CD14-positive monocyte (primary cell): ENCODE results near the gene TANGO6. TPM values are rescaled to one million over a fixed set of nuclear protein-coding genes. Genes with fewer than 3 reads are reported as not detected.

Experiments
- DNase-seq, 3 donors: peaks; one replicate each; pipeline ENCODE4 v3.0.0-alpha.2; 2011 to 2022
- H2AFZ ChIP-seq: 2 replicates; pipeline ENCODE4 v1.6.0; 2012; ENCODE audit warnings: mild to moderate bottlenecking, low read depth, low read length, inconsistent platforms; ENCODE audit not compliant: insufficient read depth, poor library complexity, severe bottlenecking
- H3K27ac ChIP-seq, 2 donors: 1 replicate in 1 of 2; 2 replicates in 1 of 2; pipeline ENCODE4 v1.5.1; 2012 to 2013; ENCODE audit warnings: low read length in 2 of 2, control low read depth in 1 of 2, inconsistent platforms in 1 of 2, low read depth in 1 of 2, mild to moderate bottlenecking in 1 of 2
- H3K27me3 ChIP-seq, 2 donors: one replicate each; pipeline versions ENCODE4 v1.6.0 to v1.6.1; 2011 to 2013; ENCODE audit warnings: low read length in 2 of 2; ENCODE audit not compliant: control insufficient read depth in 2 of 2, insufficient read depth in 2 of 2
- H3K36me3 ChIP-seq, 2 donors: replicated peaks in 1 of 2; 1 replicate in 1 of 2; 2 replicates in 1 of 2; pipeline versions ENCODE4 v1.5.1 to v1.6.1; 2012 to 2013; ENCODE audit warnings: low read length in 2 of 2, control low read depth in 1 of 2, inconsistent platforms in 1 of 2, mild to moderate bottlenecking in 1 of 2; ENCODE audit not compliant: insufficient read depth in 2 of 2, control insufficient read depth in 1 of 2
- H3K4me1 ChIP-seq, 2 donors: 1 replicate in 1 of 2; 2 replicates in 1 of 2; pipeline versions ENCODE4 v1.5.1 to v1.6.1; 2012 to 2013; ENCODE audit warnings: low read length in 2 of 2, control low read depth in 1 of 2, inconsistent platforms in 1 of 2, mild to moderate bottlenecking in 1 of 2, moderate library complexity in 1 of 2; ENCODE audit not compliant: insufficient read depth in 2 of 2, control insufficient read depth in 1 of 2
- H3K4me2 ChIP-seq: replicated peaks from 2 replicates; pipeline ENCODE3; 2012; ENCODE audit warnings: low read length, moderate library complexity, mild to moderate bottlenecking; ENCODE audit not compliant: poor library complexity, severe bottlenecking; ENCODE audit errors: extremely low read depth
- H3K4me3 ChIP-seq, 3 experiments: fragments of 200-600 bp in 1 of 3; sonication (generic) in 1 of 3; replicated peaks in 1 of 3; 1 replicate in 2 of 3; 2 replicates in 1 of 3; pipeline ENCODE4 v1.5.1; 2011 to 2013; ENCODE audit warnings: low read length in 3 of 3, mild to moderate bottlenecking in 3 of 3, control low read depth in 2 of 3, low read depth in 2 of 3, inconsistent platforms in 1 of 3, moderate library complexity in 1 of 3
- H3K79me2 ChIP-seq: 2 replicates; pipeline ENCODE4 v1.6.0; 2012; ENCODE audit warnings: mild to moderate bottlenecking, control low read depth, inconsistent platforms, low read length, moderate library complexity; ENCODE audit not compliant: insufficient read depth
- H3K9ac ChIP-seq: 2 replicates; pipeline ENCODE4 v1.6.0; 2017; ENCODE audit warnings: low read length, mild to moderate bottlenecking; ENCODE audit not compliant: insufficient read depth, poor library complexity, severe bottlenecking
- H3K9me3 ChIP-seq, 2 donors: replicated peaks in 1 of 2; 1 replicate in 1 of 2; 2 replicates in 1 of 2; pipeline versions ENCODE4 v1.5.1 to v1.6.1; 2012 to 2013; ENCODE audit warnings: low read length in 2 of 2, control low read depth in 1 of 2; ENCODE audit not compliant: control insufficient read depth in 1 of 2, insufficient read depth in 1 of 2
- H4K20me1 ChIP-seq: 2 replicates; pipeline ENCODE4 v1.6.0; 2012; ENCODE audit warnings: mild to moderate bottlenecking, low read length, control low read depth, moderate library complexity; ENCODE audit not compliant: insufficient read depth
- H3K27ac Mint-ChIP-seq, 7 donors: one replicate each; pipeline ENCODE4 v1.8.0; 2020; ENCODE audit warnings: mild to moderate bottlenecking in 7 of 7, mixed read lengths in 7 of 7, moderate library complexity in 6 of 7, inconsistent platforms in 2 of 7
- H3K27me3 Mint-ChIP-seq, 3 donors: one replicate each; pipeline ENCODE4 v1.8.0; 2021 to 2022; ENCODE audit warnings: low read depth in 3 of 3, mild to moderate bottlenecking in 3 of 3, mixed read lengths in 3 of 3, moderate library complexity in 3 of 3, inconsistent platforms in 1 of 3
- H3K36me3 Mint-ChIP-seq, 2 donors: one replicate each; pipeline ENCODE4 v1.8.0; 2020; ENCODE audit warnings: mixed read lengths in 2 of 2, inconsistent platforms in 1 of 2, mild to moderate bottlenecking in 1 of 2
- H3K4me1 Mint-ChIP-seq: one replicate; pipeline ENCODE4 v1.8.0; 2020; ENCODE audit warnings: mild to moderate bottlenecking, mixed read lengths
- H3K4me3 Mint-ChIP-seq, 2 donors: one replicate each; pipeline ENCODE4 v1.8.0; 2020; ENCODE audit warnings: mild to moderate bottlenecking in 2 of 2, mixed read lengths in 2 of 2, moderate library complexity in 1 of 2
- H3K9me3 Mint-ChIP-seq, 7 donors: one replicate each; pipeline ENCODE4 v1.8.0; 2020 to 2022; ENCODE audit warnings: mixed read lengths in 7 of 7, mild to moderate bottlenecking in 6 of 7, moderate library complexity in 6 of 7, inconsistent platforms in 2 of 7
- WGBS: methylation state at CpG from one replicate; pipeline ENCODE4 v1.1.5; 2013; ENCODE audit warnings: missing lambda C conversion rate; ENCODE audit not compliant: insufficient coverage; 5-methylcytosine and 5-hydroxymethylcytosine counted together
- intact Hi-C, 2 donors: fragments of 100-400 bp; cut with micrococcal nuclease; formaldehyde crosslinking; loops; one replicate each; pipeline versions ENCODE4 v1.15.0 to v1.15.1; 2023
- polyA plus RNA-seq, 3 donors: library from polyadenylated mRNA; depleted of rRNA in 1 of 3; unstranded in 2 of 3; stranded (reverse) in 1 of 3; fragments of 300-500 nt in 2 of 3; fragments of >200 nt in 1 of 3; fragmentation: Illumina TruSeq in 2 of 3; gene quantifications; 1 replicate in 2 of 3; 2 replicates in 1 of 3; pipeline ENCODE4 v1.2.3, GENCODE V29; 2012 to 2021
- TF ChIP-seq, protein P1 (sequence below): fragments of 200-600 bp; IDR thresholded peaks from one replicate; pipeline ENCODE4 v1.8.0; 2022; ENCODE audit warnings: antibody characterized with exemption, mild to moderate bottlenecking

The TANGO6 gene
- polyA plus RNA-seq, 3 donors: 6.5 to 8.1 (median 7.3) TPM

DNA sequence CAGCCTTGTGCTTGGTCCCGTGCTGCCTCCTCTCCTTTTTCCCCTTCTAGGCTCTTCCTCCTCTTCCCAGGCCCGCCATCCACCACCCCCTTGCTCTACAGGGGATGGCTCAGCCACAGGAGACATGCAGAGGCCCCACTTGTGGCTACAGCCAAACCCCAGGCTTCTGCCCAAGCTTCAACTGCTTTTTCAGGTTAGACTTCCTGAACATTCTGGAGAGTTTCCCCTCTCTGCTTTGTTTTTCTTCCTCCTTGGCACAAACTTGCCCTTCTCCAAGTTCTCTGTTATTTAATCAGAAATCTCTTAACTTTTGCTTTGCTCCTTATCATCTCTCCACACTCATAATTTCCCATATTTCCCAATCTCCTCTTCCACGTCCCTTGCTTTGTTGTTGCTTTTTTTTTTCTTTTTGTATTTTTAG, 243.8 kb downstream of the TANGO6 start:
- 0% methylated on average over 2 of the region's 3 CpGs for whole genome bisulfite sequencing
- no peak overlapping the region for H3K4me3 Mint-ChIP-seq
- H3K9me3 Mint-ChIP-seq: peaks cover 0 to 5% (median 0%) of the 10 kb centered on the region in 7 donors
- DNase-seq: no peak
- peaks cover 19 to 32% of the 10 kb centered on the region in 2 donors for H3K36me3 Mint-ChIP-seq
- H3K27ac Mint-ChIP-seq: peak overlapping the region in 1 of 7 donors; percentile 72
- H3K4me1 Mint-ChIP-seq: peaks cover 24% of the 10 kb centered on the region
- H3K27me3 ChIP-seq: no peaks in the 10 kb centered on the region
- no peak overlapping the region for H3K27ac ChIP-seq
- no peak overlapping the region for H3K4me3 ChIP-seq
- H3K4me1 ChIP-seq: peaks cover 9 to 11% of the 10 kb centered on the region in 2 donors
- H3K79me2 ChIP-seq: no peaks in the 10 kb centered on the region
- no peak overlapping the region for H3K4me2 ChIP-seq
- H3K9ac ChIP-seq: no peak overlapping the region
- no peak overlapping the region for H2AFZ ChIP-seq
- intact Hi-C loops: no loop called here
- H4K20me1 ChIP-seq: no peaks in the 10 kb centered on the region
- TF ChIP-seq, protein P1, sequence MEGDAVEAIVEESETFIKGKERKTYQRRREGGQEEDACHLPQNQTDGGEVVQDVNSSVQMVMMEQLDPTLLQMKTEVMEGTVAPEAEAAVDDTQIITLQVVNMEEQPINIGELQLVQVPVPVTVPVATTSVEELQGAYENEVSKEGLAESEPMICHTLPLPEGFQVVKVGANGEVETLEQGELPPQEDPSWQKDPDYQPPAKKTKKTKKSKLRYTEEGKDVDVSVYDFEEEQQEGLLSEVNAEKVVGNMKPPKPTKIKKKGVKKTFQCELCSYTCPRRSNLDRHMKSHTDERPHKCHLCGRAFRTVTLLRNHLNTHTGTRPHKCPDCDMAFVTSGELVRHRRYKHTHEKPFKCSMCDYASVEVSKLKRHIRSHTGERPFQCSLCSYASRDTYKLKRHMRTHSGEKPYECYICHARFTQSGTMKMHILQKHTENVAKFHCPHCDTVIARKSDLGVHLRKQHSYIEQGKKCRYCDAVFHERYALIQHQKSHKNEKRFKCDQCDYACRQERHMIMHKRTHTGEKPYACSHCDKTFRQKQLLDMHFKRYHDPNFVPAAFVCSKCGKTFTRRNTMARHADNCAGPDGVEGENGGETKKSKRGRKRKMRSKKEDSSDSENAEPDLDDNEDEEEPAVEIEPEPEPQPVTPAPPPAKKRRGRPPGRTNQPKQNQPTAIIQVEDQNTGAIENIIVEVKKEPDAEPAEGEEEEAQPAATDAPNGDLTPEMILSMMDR: no peak
- H3K27me3 Mint-ChIP-seq: peaks cover 0 to 2% (median 0%) of the 10 kb centered on the region in 3 donors
- no peaks in the 10 kb centered on the region for H3K9me3 ChIP-seq
- H3K36me3 ChIP-seq: peaks cover 14 to 26% of the 10 kb centered on the region in 2 donors

DNA sequence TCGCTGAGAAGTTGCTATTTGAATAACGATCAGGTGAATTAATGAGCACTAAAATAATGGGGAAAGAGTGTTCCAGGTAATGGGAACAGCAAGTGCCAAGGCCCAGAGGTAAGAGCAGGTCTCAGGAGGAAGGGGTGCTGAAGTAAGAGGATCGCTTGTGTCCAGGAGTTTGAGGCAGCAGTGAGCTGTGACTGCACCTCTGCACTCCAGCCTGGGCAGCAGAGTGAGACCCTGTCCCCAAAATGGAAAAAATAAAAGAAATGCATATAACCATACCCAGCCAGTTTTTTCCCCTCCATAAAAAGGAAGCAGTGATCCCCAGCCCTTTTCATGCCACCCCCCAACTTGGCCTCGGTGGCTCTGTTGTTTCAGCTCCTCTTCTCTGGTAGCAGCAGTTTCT, 245.4 kb downstream of the TANGO6 start:
- Histone ChIP-seq H2AFZ (no peak overlapping the region), H3K79me2 (no peaks in the 10 kb centered on the region), H4K20me1 (no peaks in the 10 kb centered on the region), H3K9me3 (no peaks in the 10 kb centered on the region), H3K27ac (no peak overlapping the region), H3K4me3 (no peak overlapping the region), H3K4me2 (no peak overlapping the region), H3K9ac (no peak overlapping the region), H3K36me3 (peaks cover 9 to 21% of the 10 kb centered on the region in 2 donors), H3K4me1 (peaks cover 9 to 11% of the 10 kb centered on the region in 2 donors), H3K27me3 (no peaks in the 10 kb centered on the region)
- peak overlapping the region in 1 of 7 donors; percentile 38 for H3K27ac Mint-ChIP-seq
- intact Hi-C loops: no loop called here
- peaks cover 11 to 22% of the 10 kb centered on the region in 2 donors for H3K36me3 Mint-ChIP-seq
- H3K4me1 Mint-ChIP-seq: peaks cover 24% of the 10 kb centered on the region
- TF ChIP-seq, protein P1: no peak
- H3K9me3 Mint-ChIP-seq: peaks cover 0 to 5% (median 0%) of the 10 kb centered on the region in 7 donors
- H3K27me3 Mint-ChIP-seq: peaks cover 0 to 2% (median 0%) of the 10 kb centered on the region in 3 donors
- no peak for DNase-seq
- WGBS: 69% methylated on average over 4 of the region's 4 CpGs
- no peak overlapping the region for H3K4me3 Mint-ChIP-seq
